Ramos (cell line): ENCODE results near the gene SSC5D.
"Not testable (repeated sequence)": the region's sequence is repeated elsewhere in the genome, so short reads cannot be mapped to it uniquely, and the experiment has no call there.

Experiments used
- in situ Hi-C: fragments of 300-500 bp; cut with MboI; formaldehyde crosslinking; loops from one replicate; pipeline ENCODE4 v1.14.3; 2022; ENCODE audit warnings: low sequenced_read_pairs; ENCODE audit not compliant: unreplicated experiment

Gene SSC5D

DNA sequence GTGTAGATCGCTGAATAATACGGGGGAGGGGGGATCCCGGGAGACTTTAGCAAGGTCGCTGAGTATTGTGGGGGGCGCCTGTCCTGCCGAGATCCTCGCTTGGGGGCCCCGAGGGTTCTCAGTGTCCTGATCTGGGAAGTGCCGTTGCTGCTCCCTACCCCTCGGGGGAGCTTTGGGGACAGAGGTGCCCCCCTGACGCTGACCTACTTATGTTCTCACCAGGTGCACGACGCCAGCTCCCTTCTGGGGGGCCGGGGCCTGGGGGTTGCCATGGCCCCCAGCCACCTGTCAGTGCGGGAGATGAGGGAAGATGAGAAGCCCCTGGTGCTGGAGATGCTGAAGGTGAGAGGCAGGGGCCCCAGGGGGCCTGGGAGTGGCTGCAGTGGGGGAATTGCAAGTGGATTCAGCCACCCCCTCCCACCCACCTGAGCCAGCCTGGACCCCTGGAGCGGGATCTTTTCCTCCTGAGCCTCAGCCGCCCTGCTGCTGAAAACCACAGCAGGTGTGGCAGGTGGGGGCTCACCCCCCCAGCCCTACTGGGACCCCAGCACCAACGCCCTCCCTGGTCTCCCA lies 2.7 kb upstream of the SSC5D start:
- in situ Hi-C loops: no loop called here

DNA sequence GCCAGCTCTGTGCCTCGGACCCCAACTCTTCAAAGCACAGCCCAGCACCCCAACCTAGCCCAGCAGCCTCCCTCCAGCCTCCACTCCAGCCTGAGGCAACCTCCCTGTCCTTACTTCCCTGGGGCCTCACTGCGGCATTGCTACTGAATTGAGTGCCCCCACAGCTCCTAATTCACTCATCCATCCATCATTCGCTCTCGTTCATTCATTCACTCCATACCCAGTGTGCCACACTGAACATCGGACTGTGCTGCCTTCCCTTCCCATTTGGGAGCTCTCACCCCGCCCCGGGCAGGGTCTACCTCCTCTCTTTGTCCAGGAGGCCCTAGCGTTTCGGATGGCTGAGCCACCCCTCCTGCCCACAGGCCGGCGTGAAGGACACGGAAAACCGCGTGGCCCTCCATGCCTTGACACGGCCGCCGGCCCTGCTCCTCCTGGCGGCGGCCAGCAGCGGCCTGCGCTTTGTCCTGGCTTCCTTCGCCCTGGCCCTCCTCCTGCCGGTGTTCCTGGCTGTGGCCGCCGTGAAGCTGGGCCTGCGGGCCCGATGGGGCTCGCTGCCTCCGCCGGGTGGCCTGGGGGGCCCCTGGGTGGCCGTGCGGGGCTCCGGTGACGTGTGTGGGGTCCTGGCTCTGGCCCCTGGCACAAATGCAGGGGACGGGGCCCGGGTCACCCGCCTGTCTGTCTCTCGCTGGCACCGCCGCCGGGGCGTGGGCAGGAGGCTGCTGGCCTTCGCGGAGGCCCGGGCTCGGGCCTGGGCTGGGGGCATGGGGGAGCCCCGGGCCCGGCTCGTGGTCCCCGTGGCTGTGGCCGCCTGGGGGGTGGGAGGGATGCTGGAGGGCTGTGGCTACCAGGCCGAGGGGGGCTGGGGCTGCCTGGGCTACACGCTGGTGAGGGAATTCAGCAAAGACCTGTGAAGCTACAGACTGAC lies 1.9 kb upstream of the SSC5D start:
- in situ Hi-C loops: no loop called here

DNA sequence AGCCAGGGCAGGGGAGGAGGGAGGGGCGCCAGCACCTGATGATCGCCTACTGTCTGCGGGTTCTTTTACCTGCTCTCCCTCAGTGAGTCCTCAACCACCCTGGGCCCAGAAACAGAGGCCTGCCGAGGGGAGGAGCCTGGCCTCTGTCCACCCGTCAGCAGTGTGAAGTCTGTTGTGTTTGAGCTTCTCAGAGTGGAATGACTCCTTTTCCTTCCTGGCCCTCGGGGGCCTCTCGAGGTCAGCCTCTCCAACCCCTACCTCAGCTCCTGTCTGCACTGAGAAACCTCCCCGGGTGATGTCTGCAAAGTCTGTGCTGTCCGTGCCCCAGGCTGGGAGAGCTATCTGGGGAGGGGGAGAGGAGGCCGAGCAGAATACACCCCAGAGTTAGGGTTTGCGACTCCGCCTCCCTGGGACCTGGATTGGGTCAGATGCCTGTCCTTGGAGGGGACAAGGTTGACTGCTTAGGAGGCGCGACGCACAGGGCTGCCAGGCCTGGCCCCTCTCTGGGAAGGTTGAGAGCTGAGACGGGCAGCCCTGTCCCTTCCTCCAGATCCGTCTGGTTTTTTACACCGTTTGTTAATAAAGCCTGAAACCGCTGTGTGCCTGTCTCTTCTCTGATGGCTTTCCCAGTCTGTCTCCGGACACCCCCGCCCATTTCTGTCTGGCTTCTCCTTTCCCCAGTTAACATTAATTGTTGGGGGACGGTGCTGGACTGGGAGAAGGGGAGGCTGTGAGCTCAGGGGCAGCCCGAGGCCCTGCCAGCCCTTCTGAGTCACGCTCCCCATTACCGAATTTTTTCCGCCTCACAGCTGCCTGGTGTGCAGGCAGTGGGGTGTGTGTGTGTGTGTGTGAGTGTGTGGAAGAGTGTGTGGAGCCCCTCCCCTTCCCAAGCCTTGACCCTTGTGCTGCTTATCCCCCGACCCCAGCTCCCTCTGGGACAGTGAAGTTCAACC lies 989 bp upstream of the SSC5D start:
- in situ Hi-C loops: no loop called here

DNA sequence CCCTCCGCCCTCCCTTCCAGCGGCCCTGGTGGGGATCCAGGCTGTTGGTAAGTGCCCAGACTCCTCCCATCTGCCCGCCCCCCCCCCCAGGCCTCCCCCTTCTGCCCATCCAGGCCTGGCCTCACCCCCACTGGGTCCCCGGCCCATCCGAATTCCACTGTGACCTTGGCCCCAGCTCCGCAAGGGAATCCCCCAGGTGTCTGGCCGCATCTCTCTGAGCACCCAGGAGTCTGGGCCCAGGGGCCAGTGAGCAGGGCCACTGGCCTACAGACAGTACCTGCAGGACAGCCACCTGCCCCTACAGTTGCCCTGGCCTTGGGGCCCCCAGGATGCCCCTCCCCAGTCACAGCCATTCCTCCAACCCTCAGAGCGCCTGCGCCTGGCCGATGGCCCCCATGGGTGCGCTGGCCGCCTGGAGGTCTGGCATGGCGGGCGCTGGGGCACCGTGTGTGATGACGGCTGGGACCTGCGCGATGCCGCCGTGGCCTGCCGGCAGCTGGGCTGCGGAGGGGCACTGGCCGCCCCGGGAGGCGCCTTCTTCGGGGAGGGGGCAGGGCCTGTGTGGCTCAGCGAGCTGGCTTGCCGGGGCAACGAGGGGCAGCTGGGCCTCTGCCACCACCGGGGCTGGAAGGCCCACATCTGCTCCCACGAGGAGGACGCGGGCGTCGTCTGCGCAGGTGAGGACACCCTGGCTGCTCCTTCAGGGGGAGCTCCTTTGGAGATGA lies 912 bp downstream of the SSC5D start:
- in situ Hi-C loops: no loop called here

DNA sequence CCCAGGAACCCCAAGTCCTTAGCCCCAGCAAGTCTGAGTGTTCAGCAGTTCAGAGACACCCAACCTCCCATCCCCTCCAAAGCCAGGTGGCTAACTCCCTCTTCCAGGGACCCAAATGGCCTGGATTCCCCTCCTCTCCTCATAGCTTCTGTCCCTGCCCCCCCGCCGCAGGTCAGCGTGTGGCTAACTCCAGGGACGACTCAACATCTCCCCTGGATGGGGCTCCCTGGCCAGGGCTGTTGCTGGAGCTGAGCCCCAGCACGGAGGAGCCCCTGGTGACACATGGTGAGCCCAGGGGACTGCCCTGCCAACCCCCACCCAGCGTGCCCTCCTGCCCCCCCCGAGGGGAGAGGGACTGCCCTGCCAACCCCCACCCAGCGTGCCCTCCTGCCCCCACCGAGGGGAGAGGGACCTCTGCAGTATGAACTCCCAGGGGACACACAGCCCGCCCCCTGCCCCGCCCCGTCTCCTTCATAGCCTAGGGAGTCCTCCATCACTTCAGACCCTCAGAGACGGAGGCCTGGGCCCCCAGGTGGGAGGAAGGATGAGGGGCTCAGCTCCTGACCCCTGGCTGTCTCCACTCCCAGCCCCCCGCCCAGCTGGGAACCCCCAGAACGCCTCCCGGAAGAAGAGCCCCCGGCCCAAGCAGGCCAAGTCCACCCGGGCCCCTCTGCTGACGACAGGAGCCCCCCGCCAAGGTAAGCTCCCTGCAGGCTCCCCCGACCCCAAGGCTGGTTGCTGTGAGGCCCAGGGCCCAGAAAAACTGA lies 1.7 kb downstream of the SSC5D start:
- in situ Hi-C loops: no loop called here

DNA sequence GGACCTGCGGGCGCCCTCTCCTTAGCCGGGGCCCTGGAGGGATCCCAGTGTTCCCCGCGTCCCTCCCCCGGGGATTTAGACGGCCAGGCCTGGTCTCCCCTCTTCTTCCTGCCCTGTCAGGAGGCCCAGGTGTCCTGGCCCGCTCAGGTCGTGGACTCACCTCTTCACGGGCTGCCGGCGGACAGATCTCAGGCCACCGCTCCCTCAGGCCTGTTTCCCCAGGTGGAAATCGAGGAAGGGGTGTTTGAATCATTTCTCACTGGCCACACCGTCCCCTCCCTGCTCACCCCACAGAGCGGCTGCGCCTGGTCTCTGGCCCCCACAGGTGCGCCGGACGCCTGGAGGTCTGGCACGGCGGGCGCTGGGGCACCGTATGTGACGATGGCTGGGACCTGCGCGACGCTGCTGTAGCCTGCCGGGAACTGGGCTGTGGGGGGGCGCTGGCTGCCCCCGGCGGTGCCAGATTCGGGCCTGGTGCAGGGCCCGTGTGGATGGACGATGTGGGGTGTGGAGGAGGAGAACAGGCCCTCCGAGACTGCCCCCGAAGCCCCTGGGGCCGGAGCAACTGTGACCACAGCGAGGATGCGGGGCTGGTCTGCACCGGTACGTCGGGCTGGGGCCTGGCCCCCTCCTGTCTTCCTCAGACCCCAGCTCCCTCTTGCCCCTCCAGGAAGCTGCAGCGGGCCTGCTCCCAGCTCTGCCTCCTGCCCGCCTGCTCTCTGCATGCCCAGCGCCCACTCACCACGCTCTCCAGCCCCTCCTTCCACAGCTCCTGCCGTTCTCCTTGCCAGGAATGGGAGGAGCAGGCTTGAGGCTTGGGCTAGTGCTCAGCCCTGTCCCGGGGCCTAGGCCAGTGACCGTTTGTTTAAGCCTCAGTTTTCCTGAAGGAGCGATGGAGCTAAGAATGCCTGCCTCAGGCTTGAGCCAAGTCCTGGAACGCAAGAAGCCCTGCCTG lies 2.5 kb downstream of the SSC5D start:
- in situ Hi-C loops: no loop called here

DNA sequence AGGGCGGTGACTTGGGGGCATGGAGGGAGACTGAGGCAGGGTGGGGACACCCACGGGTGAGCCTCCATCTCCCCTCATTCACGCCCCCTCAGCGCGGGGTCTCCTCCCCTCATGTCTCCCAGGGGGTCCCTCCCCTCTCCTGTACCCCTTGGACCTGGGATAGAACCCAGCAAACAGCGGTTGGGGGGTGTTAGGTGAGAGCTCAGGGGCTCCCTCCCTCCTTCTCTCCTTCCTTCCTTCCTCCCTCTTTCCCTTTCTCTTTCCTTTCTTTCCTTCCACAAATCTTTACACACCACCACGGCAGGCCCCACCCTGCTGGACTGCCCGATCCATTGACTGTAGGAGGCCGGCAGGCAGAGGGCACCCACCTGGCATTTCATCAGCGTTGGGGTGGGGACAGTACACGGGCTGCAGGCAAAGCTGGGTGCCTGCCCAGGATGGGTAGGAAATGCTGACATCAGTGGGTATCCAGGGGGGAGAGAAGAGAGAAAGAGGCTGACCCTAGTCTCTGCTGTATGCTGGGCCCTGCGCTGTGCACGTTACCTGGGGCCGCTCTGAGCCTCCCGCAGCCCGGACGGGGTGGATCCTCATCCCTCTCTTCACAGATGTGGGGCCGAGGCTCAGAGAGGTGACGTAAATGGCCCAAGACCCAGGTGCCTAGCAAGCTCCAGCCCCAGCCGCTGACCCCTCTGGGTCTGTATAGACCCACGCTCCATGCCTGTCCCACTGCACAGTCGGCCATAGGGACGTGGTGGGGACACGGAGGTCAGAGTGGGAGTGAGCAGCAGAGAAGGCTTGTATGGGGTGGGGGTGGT lies 3.5 kb downstream of the SSC5D start:
- in situ Hi-C loops: no loop called here

DNA sequence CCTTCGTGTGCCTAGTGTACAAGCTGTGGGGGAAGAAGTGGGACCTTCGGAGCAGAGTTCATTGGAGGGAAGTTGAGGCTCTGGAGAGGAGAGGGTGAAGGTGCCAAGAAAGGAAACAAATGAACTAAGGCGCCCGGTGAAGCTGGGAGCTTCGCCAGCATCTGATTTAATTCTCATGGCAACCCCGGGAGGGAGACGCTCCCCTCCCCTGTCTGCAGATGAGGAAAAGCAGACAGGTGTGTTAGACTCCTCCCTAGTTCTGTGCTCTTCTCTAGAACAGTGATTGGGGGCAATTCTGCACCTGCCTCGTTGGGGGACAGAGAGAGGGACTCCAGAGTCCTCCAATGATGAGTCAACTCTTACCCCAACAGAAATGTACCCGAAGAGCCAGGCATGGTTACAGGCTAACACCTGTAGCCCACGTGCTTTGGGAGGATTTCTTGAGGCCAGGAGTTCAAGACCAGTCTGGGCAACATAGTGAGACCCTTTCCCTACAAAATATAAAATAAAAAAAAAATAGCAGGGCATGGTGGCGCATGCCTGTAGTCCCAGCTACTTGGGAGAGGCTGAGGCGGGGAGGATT lies 4.2 kb downstream of the SSC5D start:
- in situ Hi-C loops: no loop called here

DNA sequence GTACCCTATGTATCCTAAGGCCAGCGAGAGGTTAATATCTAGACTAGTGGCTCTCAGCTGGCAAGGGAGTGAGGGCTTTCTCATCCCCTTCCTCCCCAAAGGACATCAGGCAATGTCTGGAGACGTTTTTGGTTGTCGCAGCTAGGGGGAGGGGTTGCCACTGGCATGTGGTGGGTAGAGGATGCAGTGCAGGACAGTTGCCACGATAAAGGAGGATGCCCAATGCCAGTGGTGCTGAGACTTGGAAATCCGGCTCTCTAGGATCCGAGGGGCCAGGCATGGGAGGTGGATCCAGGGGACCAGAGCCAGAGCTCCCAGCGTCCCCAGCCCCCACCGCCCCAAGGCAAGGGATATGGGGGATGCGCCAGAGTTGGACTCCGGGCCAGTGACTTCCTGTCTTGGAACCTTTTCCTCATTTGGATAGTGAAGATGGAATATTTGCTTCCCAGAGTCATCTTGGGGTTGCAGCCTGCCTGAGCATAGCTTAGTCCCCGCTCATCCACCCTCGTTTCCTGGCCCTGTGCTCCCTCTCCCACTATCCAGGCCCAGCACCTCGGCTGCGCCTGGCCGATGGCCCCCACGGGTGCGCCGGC lies 4.9 kb downstream of the SSC5D start:
- in situ Hi-C loops: no loop called here

DNA sequence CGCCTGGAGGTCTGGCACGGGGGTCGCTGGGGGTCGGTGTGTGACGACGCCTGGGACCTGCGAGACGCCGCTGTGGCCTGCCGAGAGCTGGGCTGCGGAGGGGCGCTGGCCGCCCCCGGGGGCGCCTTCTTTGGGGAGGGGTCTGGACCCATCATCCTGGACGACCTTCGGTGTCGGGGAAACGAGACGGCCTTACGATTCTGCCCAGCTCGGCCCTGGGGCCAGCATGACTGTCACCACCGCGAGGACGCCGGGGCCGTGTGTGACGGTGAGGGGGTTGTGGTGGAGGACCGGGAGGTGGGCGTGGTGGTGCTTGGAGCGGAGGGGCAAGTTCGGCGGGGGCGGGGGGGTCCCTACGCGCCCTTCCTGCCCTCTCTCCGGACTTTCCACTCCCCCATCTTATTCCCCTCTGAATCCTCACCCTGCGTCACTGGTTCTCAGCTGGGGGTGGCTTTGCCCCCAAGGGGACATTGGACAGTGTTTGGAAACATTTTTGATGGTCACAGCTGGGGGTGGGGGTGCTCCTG lies 5.5 kb downstream of the SSC5D start:
- in situ Hi-C loops: no loop called here

DNA sequence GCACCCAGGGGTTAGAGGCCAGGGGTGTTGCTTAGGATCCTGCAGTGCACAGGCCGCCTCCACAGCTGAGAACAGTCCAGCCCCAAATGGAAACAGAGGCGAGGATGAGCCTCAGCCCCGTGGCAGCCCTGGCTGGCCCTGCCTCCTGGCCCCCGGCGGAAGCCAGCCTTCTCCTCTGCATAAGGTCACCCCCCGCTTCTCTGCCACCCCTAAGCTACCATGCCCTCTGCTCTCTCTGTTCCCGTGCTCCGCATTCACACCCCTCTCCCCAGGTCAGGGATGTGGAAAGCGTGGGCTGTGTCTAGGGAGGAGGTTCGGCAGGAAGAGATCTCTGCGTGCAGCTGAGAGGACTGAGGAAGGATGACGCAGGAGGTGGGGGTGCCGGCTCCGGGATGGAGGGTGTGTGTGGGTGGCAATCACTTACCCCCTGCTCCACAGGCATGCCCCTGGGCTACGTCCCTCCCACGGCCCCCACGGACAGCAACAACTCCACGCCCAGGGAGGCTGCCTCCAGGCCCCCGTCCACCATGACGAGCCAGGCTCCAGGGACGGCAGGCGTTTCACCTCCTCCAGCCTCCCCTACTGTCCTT lies 6.0 kb downstream of the SSC5D start:
- in situ Hi-C loops: no loop called here

DNA sequence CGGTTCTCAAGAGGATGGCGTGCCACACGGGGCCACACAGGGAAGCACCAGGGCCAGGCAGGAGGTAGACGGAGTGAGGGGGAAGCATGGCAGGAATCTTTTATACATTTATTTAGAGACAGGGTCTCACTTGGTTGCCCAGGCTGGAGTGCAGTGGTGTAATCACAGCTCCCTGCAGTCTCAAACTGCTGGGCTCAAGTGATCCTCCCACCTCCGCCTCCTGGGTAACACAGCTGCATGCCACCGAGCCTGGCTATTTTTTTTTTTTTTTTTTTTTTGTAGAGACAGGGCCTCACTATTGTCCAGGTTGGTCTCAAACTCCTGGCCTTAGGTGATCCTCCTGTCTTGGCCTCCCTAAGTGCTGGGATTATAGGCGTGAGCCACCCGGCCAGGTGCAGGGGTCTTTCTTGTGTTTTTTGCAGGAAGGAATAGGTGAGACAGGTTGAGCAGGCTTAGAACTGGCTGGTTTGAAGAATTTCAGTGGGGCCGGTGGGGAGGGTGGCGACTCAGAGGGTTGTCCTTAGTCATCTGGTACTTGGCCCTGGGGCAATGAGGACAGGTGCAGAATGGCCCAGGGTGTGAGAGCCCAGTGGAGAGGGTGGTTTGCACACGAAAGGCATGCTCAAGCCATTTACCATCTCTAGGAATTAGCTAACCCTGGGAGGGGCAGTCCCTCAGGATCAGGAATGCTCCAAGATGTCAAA lies 7.6 kb downstream of the SSC5D start:
- in situ Hi-C loops: no loop called here

DNA sequence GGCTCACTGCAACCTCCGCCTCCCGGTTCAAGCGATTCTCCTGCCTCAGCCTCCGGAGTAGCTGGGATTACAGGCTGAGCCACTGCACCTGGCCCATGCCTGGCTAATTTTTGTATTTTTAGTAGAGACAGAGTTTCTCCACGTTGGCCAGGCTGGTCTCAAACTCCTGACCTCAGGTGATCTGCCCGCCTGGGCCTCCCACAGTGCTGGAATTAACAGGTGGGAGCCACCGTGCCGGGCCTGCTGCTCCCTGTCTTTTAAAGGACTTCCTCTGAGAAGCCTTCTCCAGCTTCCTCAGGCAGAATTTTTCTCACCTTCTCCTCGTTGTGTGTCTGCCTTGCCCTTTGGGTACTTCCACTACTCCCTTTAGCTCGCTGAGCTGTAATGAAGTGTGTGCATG lies 8.6 kb downstream of the SSC5D start:
- in situ Hi-C loops: not testable (repeated sequence)

DNA sequence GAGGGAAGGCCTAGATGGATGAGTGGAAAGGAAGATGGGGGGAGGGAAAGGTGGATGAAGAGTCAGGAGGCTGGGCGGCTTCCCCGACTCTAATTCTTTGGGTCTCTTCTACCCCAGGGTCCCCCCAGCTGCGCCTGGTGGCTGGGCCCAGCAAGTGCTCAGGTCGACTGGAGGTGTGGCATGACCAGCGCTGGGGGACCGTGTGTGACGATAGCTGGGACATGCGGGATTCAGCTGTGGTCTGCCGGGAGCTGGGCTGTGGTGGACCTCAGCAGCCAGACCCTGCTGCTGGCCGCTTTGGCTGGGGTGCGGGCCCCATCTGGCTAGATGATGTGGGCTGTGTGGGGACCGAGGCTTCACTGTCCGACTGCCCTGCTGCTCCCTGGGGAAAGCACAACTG lies 9.5 kb downstream of the SSC5D start:
- in situ Hi-C loops: no loop called here

DNA sequence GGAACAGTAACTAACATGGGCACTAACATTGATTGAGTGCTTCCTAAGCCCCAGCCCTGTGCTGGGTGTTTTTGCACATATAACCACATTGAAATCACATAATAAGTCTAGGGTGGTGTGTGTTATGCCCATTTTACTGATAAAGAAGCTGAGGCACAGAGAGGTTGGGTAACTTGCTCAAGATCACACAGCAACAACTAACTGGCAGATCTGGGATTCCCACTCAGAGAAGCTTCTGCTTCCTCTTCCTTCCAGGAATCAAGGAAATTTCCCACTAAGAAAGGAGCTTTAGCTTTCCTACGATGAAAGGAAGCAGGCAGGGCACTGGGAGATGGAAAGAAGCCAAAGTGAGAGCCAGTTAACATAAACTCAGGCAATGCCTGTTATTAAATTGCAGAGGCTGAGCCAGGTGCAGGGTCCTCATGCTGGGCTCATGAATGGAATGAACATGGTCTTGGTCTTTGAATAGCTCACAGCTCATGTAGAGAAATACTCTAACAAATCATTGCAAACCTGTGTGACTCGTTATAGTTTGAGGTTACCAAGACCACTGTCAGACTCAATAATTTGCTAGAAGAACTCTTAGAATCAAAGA lies 10.1 kb downstream of the SSC5D start:
- in situ Hi-C loops: no loop called here
